NB4 (cell line): Measurements from ENCODE around the gene GDAP1L1.

ENCODE experiments used
- POLR2A ChIP-seq: IDR thresholded peaks from 2 replicates; pipeline ENCODE4 v1.6.1; 2011; ENCODE audit warnings: mild to moderate bottlenecking; ENCODE audit not compliant: insufficient read length; ENCODE audit errors: extremely low read depth
- TF ChIP-seq, protein P1 (sequence below): IDR thresholded peaks from one replicate; pipeline ENCODE4 v1.5.1; 2012; ENCODE audit warnings: low read depth, low read length
- TF ChIP-seq, protein P2 (sequence below): IDR thresholded peaks from 2 replicates; pipeline ENCODE4 v1.6.1; 2011; ENCODE audit warnings: low read depth, low read length

DNA sequence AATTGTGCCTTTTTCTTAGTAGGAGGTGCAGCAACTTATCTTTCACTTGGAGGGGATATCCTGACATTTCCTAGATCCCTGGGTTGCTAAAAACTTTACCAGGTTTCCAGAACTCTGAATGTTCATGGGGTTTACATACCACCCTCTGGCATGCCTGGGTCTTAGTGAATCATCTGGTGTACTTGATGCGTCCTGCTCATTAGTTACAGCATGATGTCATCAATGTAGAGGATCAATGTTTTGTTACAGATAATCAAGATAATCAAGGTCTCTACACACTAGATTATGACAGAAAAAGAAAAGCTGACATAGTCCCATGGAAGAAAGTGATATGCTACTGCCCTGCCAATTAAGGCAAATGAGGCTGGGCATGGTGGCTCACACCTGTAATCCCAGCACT lies 36.9 kb downstream of the GDAP1L1 start:
- no peak for TF ChIP-seq POLR2A
- TF ChIP-seq, protein P1, sequence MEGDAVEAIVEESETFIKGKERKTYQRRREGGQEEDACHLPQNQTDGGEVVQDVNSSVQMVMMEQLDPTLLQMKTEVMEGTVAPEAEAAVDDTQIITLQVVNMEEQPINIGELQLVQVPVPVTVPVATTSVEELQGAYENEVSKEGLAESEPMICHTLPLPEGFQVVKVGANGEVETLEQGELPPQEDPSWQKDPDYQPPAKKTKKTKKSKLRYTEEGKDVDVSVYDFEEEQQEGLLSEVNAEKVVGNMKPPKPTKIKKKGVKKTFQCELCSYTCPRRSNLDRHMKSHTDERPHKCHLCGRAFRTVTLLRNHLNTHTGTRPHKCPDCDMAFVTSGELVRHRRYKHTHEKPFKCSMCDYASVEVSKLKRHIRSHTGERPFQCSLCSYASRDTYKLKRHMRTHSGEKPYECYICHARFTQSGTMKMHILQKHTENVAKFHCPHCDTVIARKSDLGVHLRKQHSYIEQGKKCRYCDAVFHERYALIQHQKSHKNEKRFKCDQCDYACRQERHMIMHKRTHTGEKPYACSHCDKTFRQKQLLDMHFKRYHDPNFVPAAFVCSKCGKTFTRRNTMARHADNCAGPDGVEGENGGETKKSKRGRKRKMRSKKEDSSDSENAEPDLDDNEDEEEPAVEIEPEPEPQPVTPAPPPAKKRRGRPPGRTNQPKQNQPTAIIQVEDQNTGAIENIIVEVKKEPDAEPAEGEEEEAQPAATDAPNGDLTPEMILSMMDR: no peak
- TF ChIP-seq, protein P2, sequence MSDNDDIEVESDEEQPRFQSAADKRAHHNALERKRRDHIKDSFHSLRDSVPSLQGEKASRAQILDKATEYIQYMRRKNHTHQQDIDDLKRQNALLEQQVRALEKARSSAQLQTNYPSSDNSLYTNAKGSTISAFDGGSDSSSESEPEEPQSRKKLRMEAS: no peak
